GM23338 (cell line): Measurements from ENCODE around the gene HDHD2. TPM values are rescaled to one million over a fixed set of nuclear protein-coding genes. Genes with fewer than 3 reads are reported as not detected.

ENCODE experiments used
- ATAC-seq: fragments of 200-7000 bp; cut with Tn5 transposase; 3 replicates; pipeline ENCODE4 v1.9.1; 2020
- DNase-seq: peaks from one replicate; pipeline ENCODE4 v3.0.0-alpha.2; 2015; ENCODE audit warnings: low spot score
- H2AFZ ChIP-seq: fragments of 200-600 bp; sonication (generic); 2 replicates; pipeline ENCODE4 v1.8.0; 2016; ENCODE audit warnings: antibody characterized with exemption, mild to moderate bottlenecking, moderate library complexity
- H3F3A ChIP-seq: fragments of 200-600 bp; sonication (generic); replicated peaks from 2 replicates; pipeline ENCODE4 v1.8.0; 2017; ENCODE audit warnings: antibody characterized with exemption, mixed run types, low read depth
- H3K27ac ChIP-seq: fragments of 200-600 bp; sonication (generic); 2 replicates; pipeline ENCODE4 v1.6.1; 2016; ENCODE audit warnings: low read depth
- H3K27me3 ChIP-seq: fragments of 200-600 bp; sonication (generic); 2 replicates; pipeline ENCODE4 v1.8.0; 2016; ENCODE audit warnings: mild to moderate bottlenecking, mixed run types, moderate library complexity; ENCODE audit not compliant: insufficient read depth
- H3K36me3 ChIP-seq: fragments of 200-600 bp; sonication (generic); 2 replicates; pipeline ENCODE4 v1.8.0; 2016; ENCODE audit warnings: mild to moderate bottlenecking; ENCODE audit not compliant: insufficient read depth
- H3K4me1 ChIP-seq: fragments of 200-600 bp; sonication (generic); 2 replicates; pipeline ENCODE4 v1.8.0; 2016; ENCODE audit warnings: mild to moderate bottlenecking, moderate library complexity; ENCODE audit not compliant: insufficient read depth
- H3K4me2 ChIP-seq: fragments of 200-600 bp; sonication (generic); 2 replicates; pipeline ENCODE4 v1.7.1; 2017; ENCODE audit warnings: mixed run types
- H3K4me3 ChIP-seq: fragments of 200-600 bp; sonication (generic); 2 replicates; pipeline ENCODE4 v1.6.1; 2016; ENCODE audit warnings: mixed run types
- H3K79me2 ChIP-seq: fragments of 200-600 bp; sonication (generic); replicated peaks from 2 replicates; pipeline ENCODE4 v1.8.0; 2017; ENCODE audit warnings: mild to moderate bottlenecking; ENCODE audit not compliant: insufficient read depth
- H3K9me2 ChIP-seq: fragments of 200-600 bp; sonication (generic); 2 replicates; pipeline ENCODE4 v1.8.0; 2017; ENCODE audit not compliant: insufficient read depth
- H4K20me1 ChIP-seq: fragments of 200-600 bp; sonication (generic); replicated peaks from 2 replicates; pipeline ENCODE4 v1.8.0; 2017; ENCODE audit warnings: mild to moderate bottlenecking; ENCODE audit not compliant: insufficient read depth
- H3K27ac Mint-ChIP-seq: 2 replicates; pipeline ENCODE4 v1.8.0; 2020; ENCODE audit warnings: inconsistent platforms, mild to moderate bottlenecking, moderate library complexity, mixed read lengths
- H3K27me3 Mint-ChIP-seq: 3 replicates; pipeline ENCODE4 v1.8.0; 2022; ENCODE audit warnings: low read depth, mild to moderate bottlenecking, moderate library complexity, mixed read lengths, inconsistent platforms; ENCODE audit not compliant: insufficient read depth, poor library complexity
- H3K36me3 Mint-ChIP-seq: 3 replicates; pipeline ENCODE4 v1.8.0; 2021; ENCODE audit warnings: low read depth, mild to moderate bottlenecking, inconsistent platforms, moderate library complexity, mixed read lengths
- H3K4me1 Mint-ChIP-seq: 3 replicates; pipeline ENCODE4 v1.8.0; 2020; ENCODE audit warnings: mild to moderate bottlenecking, inconsistent platforms, mixed read lengths
- H3K4me3 Mint-ChIP-seq: 3 replicates; pipeline ENCODE4 v1.8.0; 2021; ENCODE audit warnings: moderate library complexity, mild to moderate bottlenecking, inconsistent platforms, mixed read lengths
- H3K9me3 Mint-ChIP-seq: 3 replicates; pipeline ENCODE4 v1.8.0; 2020; ENCODE audit warnings: moderate library complexity, mild to moderate bottlenecking, inconsistent platforms, mixed read lengths
- CREB1 ChIP-seq: fragments of 250-450 bp; sonication (Bioruptor Pico); IDR thresholded peaks from 2 replicates; pipeline ENCODE4 v1.5.0; 2020; ENCODE audit warnings: low read depth, mild to moderate bottlenecking, moderate library complexity
- JUNB ChIP-seq: IDR thresholded peaks from one replicate; pipeline ENCODE4 v1.6.1; 2016; ENCODE audit warnings: antibody characterized with exemption; ENCODE audit not compliant: unreplicated experiment
- POLR2AphosphoS5 ChIP-seq: IDR thresholded peaks from 2 replicates; pipeline ENCODE4 v1.6.1; 2016; ENCODE audit warnings: antibody characterized with exemption, low read depth
- STAT1 ChIP-seq: IDR thresholded peaks from one replicate; pipeline ENCODE4 v1.6.1; 2016; ENCODE audit warnings: antibody characterized with exemption; ENCODE audit not compliant: unreplicated experiment
- ZNF114 ChIP-seq: fragments of 250-450 bp; sonication (Bioruptor Pico); IDR thresholded peaks from 2 replicates; pipeline ENCODE4 v1.5.0; 2020; ENCODE audit warnings: mild to moderate bottlenecking, moderate library complexity
- ZNF462 ChIP-seq: fragments of 250-450 bp; sonication (Bioruptor Pico); IDR thresholded peaks from 2 replicates; pipeline ENCODE4 v1.5.0; 2020; ENCODE audit warnings: mild to moderate bottlenecking, moderate library complexity
- polyA plus RNA-seq: library from polyadenylated mRNA; unstranded; fragments of >200 nt; fragmentation: Nextera tagmentation; extraction: Ambion mirVana; gene quantifications from 2 replicates; pipeline ENCODE4 v1.2.1, GENCODE V29; 2016
- total RNA-seq: library from RNA; depleted of rRNA; stranded (reverse); fragments of >200 nt; shearing (Covaris generic); gene quantifications from 2 replicates; pipeline ENCODE4 v1.2.3, GENCODE V29; 2014
- TF ChIP-seq, protein P1 (sequence below), 2 experiments: fragments of 200-600 bp in 1 of 2; sonication (generic) in 1 of 2; conservative IDR thresholded peaks; 2 replicates each; pipeline versions ENCODE4 v1.5.1 to v1.6.1; 2016 to 2017; ENCODE audit warnings: antibody characterized with exemption in 2 of 2, low read depth in 2 of 2, mild to moderate bottlenecking in 2 of 2, moderate library complexity in 1 of 2

The HDHD2 gene
- total and polyA plus RNA-seq, 2 experiments from 2014 or later, result 25.9 to 32.2 TPM

DNA sequence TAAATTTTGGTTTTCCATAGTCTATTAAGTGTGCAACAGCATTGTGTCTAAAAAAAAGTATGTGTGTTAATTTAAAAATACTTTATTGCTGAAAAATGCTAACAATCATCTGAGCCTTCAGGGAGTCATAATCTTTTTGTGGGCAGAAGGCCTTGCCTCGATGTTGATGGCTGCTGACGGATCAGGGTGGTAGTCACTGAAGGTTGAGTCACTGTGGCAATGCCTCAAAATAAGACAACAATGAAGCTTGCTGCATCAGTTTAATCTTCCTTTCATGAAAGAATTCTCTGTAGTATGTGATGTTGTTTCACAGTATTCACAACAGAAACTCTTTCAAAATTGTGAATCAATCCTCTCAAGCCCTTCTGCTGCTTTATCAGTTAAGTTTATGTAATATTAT lies 31.3 kb downstream of the HDHD2 start (continued):
- TF ChIP-seq ZNF462 (CRISPR knock-in tag), result no peak

GRCh38 chr18:47115205-47115604 lies 35.1 kb downstream of the HDHD2 start:
- no peaks in the 10 kb centered on the region for H3K27me3 ChIP-seq
- H3K27ac ChIP-seq, result no peak overlapping the region
- Mint-ChIP-seq H3K4me3 (no peak overlapping the region), H3K4me1 (peaks cover 32% of the 10 kb centered on the region), H3K36me3 (peaks cover 41% of the 10 kb centered on the region; the same call in 2 of the 3 replicates), H3K27ac (no peak overlapping the region; the same call in 1 of the 2 replicates), H3K9me3 (no peaks in the 10 kb centered on the region), H3K27me3 (no peaks in the 10 kb centered on the region)
- H3F3A ChIP-seq, result no peaks in the 10 kb centered on the region
- H4K20me1 ChIP-seq, result no peaks in the 10 kb centered on the region
- no peak overlapping the region for H3K4me3 ChIP-seq
- H3K36me3 ChIP-seq, result peaks cover 9% of the 10 kb centered on the region
- H3K4me2 ChIP-seq, result no peak overlapping the region
- no peaks in the 10 kb centered on the region for H3K79me2 ChIP-seq
- DNase-seq, result no peak
- peaks cover 10% of the 10 kb centered on the region for H3K4me1 ChIP-seq
- no peaks in the 10 kb centered on the region for H3K9me2 ChIP-seq
- ATAC-seq, result no peak
- no peak overlapping the region for H2AFZ ChIP-seq
- TF ChIP-seq JUNB (no peak), POLR2AphosphoS5 (no peak), ZNF114 (CRISPR knock-in tag) (no peak), STAT1 (no peak), CREB1 (CRISPR knock-in tag) (no peak)
- TF ChIP-seq, protein P1, sequence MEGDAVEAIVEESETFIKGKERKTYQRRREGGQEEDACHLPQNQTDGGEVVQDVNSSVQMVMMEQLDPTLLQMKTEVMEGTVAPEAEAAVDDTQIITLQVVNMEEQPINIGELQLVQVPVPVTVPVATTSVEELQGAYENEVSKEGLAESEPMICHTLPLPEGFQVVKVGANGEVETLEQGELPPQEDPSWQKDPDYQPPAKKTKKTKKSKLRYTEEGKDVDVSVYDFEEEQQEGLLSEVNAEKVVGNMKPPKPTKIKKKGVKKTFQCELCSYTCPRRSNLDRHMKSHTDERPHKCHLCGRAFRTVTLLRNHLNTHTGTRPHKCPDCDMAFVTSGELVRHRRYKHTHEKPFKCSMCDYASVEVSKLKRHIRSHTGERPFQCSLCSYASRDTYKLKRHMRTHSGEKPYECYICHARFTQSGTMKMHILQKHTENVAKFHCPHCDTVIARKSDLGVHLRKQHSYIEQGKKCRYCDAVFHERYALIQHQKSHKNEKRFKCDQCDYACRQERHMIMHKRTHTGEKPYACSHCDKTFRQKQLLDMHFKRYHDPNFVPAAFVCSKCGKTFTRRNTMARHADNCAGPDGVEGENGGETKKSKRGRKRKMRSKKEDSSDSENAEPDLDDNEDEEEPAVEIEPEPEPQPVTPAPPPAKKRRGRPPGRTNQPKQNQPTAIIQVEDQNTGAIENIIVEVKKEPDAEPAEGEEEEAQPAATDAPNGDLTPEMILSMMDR (conservative IDR thresholded peaks at IDR 0.05; ENCODE audit: low read depth in 2 of 2), result no peak
